8988T (cell line): ENCODE data around the gene PPP1CB.
"Not testable (repeated sequence)": the region's sequence is repeated elsewhere in the genome, so short reads cannot be mapped to it uniquely, and the experiment has no call there.

Experiments used
- DNase-seq: peaks from one replicate; pipeline ENCODE4 v3.0.0; 2011

Gene PPP1CB

GRCh38 chr2:28780496-28780895 lies 28.9 kb downstream of the PPP1CB start:
- no peak for DNase-seq

DNA sequence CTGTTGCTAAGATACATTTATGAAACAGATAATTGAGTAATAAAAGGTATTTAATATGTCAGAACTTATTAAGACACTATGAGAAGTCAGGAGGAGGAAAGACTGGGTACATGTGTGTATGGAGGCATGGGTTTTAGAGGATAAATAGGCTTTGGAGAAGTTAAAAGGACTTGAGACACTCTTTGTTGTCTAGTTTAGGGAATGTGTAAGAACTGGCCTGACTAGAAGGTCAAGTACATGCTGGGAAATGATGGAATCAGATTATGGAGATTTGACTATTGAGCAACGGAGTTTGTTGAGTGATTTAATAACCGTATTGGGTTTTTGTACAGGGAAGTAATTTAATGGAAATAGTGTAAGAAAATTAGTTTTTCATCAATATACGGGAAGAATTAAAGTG lies 30.8 kb downstream of the PPP1CB start:
- no peak for DNase-seq

GRCh38 chr2:28784570-28784969 lies 32.9 kb downstream of the PPP1CB start:
- DNase-seq = not testable (repeated sequence)

DNA sequence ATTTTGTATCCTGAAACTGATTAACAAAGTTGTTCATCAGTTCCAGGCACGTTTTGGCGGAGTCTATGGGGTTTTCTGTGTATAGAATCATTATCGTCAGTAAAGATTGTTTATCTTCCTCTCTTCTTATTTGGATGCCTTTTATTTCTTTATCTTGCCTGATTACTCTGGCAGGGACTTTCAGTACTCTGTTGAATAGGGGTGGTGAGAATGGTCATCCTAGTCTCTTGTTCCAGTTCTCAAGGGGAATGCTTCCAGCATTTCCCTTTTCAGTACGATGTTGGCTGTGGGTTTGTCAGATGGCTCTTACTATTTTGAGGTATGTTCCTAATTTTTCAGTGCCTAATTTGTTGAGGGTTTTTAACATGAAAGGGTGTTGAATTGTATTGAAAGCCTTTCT lies 45.0 kb downstream of the PPP1CB start:
- no peak for DNase-seq

DNA sequence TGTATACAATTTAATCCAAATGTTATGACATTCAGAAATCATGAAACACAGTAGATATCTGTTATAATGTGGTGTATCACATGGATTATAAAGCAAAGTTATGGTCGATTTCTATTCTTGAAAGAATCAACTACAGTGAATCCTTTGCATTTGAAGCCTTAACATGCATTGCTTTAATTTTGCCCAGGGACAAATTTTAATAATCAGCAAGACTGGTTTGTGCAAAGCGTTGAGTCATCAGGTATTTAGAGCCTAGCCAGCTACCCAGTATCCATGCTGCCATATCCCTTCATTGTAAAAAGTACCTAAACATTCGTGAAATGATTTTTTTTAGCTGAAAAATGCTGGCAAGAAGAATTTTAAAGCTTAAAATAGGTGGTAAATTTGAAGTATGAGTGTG lies 50.1 kb downstream of the PPP1CB start:
- DNase-seq = no peak

DNA sequence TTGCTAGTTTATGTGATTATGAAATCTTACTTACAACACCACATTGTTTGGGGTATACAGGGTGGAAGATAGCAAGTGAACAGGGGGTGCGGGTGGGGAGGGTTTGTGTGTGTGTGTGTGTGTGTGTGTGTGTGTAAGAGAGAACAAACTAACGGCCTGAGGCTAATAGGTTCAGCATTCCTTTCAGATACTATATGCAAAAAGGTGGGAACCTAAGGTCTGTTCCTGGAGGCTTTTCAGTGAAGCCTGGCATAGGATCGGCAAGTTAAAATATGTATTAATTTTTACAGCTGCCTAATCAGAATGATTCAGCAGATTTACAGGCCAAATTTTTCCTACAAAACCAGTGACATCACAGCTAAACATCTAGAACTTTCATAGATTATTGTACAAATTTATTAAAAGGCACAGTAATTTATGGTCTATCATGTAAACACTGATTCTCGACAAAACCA lies 51.4 kb downstream of the PPP1CB start:
- no peak for DNase-seq

DNA sequence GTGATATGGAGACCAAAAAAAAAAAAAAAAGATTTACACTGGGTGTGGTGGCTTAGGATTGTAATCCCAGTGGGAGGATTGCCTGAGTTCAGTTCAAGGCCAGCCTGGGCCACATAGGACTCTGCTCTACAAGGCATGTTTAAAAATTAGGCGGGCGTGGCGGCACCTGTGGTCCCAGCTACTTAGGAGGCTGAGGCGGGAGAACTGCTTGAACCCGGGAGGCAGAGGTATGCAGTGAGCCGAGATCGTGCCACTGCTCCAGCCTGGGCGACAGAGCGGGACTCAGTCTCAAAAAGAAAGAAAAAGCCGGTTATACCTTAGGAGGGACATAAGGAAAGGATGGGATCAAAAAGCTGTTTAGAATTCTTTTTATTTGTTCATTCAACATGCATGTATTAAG lies 58.3 kb downstream of the PPP1CB start:
- no peak for DNase-seq

- DNase-seq = peak; percentile 48
These were observed 59.0 kb downstream of the PPP1CB start, which contains the start of gene SPDYA for GRCh38 chr2:28810384-28811285. SPDYA (plus strand) TSS chr2:28810834; CDS start chr2:28816015, 5,181 bp downstream.

GRCh38 chr2:28818053-28818452 lies 66.4 kb downstream of the PPP1CB start:
- DNase-seq = no peak

DNA sequence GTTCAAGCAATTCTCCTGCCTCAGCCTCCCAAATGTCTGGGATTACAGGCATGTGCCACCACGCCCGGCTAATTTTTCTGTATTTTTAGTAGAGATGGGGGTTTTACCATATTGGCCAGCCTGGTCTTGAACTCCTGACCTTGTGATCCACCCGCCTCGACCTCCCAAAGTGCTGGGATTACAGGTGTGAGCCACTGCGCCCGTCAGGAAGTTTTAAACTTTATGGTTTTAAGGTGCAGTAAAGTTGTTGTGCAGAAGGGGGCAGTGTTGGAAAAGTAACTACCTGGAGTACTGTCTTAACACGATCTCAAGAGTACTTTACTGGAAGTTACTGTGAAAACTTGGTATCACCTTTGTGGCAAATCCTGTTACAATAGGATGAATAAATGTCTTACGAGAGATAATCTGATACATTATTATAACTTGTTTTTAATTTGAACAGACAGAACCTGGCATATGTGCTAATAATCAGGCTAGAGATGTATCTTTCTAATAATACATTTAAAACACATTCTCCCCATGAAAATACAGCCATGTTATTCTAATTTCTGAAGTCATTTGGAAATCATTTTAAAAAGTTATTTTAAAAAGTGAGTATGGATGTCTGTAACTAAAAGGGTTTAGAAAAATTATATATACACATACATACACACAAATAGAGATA lies 69.8 kb downstream of the PPP1CB start:
- DNase-seq = no peak

- DNase-seq = no peak
These were observed 70.4 kb downstream of the PPP1CB start for GRCh38 chr2:28822036-28822435.

- no peak for DNase-seq
These were observed 72.6 kb downstream of the PPP1CB start for GRCh38 chr2:28824207-28824606.

GRCh38 chr2:28824870-28825269 lies 73.2 kb downstream of the PPP1CB start:
- DNase-seq = no peak

- no peak for DNase-seq
These were observed 76.8 kb downstream of the PPP1CB start for GRCh38 chr2:28828382-28828781.

GRCh38 chr2:28833740-28834470 lies 82.3 kb downstream of the PPP1CB start:
- no peak for DNase-seq

DNA sequence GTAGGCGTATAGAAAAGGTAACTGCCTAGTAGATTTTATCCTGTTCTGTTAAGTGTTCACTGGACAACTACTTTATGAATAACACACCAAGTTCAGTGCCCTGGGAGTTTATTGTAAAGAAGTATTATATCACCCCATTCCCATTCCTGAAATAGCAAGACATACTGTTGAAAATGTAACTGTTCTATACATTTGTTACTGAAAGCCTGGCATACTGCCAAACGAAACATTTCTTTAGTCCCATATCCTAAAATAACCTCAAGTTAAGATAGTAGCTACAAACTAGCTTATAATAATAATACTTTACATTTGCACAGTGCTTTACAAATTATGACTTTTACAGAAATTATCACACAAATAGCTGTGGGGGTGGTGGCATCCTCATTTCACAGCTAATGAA lies 84.2 kb downstream of the PPP1CB start:
- no peak for DNase-seq

- no peak for DNase-seq
These were observed 87.3 kb downstream of the PPP1CB start for GRCh38 chr2:28838971-28839370.

DNA sequence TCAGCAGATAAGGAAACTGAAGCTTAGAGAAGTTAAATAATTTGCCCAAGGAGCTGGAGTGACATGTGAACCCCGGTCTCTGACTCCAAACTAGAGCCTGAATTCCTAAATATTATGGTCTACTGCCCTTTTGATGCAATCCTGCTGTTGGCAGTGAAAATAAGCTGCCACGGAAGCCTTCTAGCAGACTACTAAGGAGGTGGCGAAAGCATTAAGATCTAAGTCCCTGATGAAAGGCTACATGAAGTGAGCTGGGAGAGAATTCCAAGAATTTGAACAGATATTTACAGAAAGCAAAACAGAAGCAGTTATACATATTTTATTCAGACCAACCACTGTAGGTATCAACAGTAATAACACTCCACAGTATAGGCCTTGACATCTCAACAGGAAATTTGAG lies 90.4 kb downstream of the PPP1CB start:
- DNase-seq = no peak
